Gastrocnemius medialis (tissue), 4 donors: Measurements from ENCODE around the gene ADH1B.

Experiments
- POLR2A ChIP-seq, 2 donors: fragments of 450-650 bp; IDR thresholded peaks; one replicate each; pipeline ENCODE4 v1.6.1; 2017; ENCODE audit warnings: antibody characterized with exemption in 2 of 2, mild to moderate bottlenecking in 2 of 2, moderate library complexity in 2 of 2
- TF ChIP-seq, protein P1 (sequence below), 5 experiments: fragments of 450-650 bp in 3 of 5; fragments of 200-600 bp in 2 of 5; sonication (generic) in 2 of 5; IDR thresholded peaks in 4 of 5; conservative IDR thresholded peaks in 1 of 5; 1 replicate in 4 of 5; 2 replicates in 1 of 5; pipeline ENCODE4 v1.5.1; 2016 to 2019; ENCODE audit warnings: antibody characterized with exemption in 5 of 5, mild to moderate bottlenecking in 3 of 5, moderate library complexity in 3 of 5

DNA sequence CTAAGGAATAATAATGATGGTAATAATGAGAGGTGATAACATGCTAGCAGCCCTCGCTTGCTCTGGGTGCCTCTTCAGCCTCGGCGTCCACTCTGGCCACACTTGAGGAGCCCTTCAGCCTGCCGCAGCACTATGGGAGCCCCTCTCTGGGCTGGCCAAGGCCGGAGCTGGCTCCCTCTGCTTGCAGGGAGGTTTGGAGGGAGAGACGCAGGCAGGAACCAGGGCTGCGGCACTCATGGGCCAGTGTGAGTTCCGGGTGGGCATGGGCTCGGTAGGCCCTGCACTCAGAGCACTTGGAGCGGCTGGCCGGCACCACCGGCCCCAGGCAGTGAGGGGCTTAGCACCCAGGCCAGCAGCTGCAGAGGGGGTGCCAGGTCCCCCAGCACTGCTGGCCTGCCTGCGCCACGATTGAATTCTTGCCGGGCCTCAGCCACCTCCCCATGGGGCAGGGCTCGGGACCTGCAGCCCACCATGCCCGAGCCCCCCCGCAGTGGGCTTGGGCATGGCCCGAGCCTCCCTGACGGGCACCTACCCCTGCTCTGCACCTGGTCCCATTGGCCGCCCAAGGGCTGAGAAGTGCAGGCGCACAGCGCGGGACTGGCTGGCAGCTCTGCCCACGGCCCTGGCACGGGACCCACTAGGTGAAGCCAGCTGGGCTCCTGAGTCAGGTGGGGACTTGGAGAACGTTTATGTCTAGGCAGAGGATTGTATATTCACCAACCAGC lies 38.4 kb upstream of the ADH1B start:
- TF ChIP-seq, protein P1, sequence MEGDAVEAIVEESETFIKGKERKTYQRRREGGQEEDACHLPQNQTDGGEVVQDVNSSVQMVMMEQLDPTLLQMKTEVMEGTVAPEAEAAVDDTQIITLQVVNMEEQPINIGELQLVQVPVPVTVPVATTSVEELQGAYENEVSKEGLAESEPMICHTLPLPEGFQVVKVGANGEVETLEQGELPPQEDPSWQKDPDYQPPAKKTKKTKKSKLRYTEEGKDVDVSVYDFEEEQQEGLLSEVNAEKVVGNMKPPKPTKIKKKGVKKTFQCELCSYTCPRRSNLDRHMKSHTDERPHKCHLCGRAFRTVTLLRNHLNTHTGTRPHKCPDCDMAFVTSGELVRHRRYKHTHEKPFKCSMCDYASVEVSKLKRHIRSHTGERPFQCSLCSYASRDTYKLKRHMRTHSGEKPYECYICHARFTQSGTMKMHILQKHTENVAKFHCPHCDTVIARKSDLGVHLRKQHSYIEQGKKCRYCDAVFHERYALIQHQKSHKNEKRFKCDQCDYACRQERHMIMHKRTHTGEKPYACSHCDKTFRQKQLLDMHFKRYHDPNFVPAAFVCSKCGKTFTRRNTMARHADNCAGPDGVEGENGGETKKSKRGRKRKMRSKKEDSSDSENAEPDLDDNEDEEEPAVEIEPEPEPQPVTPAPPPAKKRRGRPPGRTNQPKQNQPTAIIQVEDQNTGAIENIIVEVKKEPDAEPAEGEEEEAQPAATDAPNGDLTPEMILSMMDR (IDR thresholded peaks at IDR 0.05 in 4 of 5, conservative IDR thresholded peaks at IDR 0.05 in 1 of 5), result no peak
- no peak for TF ChIP-seq POLR2A (IDR thresholded peaks at IDR 0.05)
